A673 (cell line): ENCODE results near the gene GMEB1.

Experiments used
- EZH2 ChIP-seq: fragments of 200-600 bp; sonication (generic); IDR thresholded peaks from 2 replicates; pipeline ENCODE4 v1.6.1; 2017; ENCODE audit warnings: borderline replicate concordance, low read depth, mild to moderate bottlenecking, mixed read lengths, antibody characterized with exemption, low read length; ENCODE audit not compliant: poor library complexity, severe bottlenecking
- TF ChIP-seq, protein P1 (sequence below): fragments of 300-800, 200-600 bp; sonication (generic); conservative IDR thresholded peaks from 2 replicates; pipeline ENCODE4 v1.5.1; 2017; ENCODE audit warnings: low read depth, mild to moderate bottlenecking, antibody characterized with exemption, low read length, moderate library complexity, mixed read lengths

DNA sequence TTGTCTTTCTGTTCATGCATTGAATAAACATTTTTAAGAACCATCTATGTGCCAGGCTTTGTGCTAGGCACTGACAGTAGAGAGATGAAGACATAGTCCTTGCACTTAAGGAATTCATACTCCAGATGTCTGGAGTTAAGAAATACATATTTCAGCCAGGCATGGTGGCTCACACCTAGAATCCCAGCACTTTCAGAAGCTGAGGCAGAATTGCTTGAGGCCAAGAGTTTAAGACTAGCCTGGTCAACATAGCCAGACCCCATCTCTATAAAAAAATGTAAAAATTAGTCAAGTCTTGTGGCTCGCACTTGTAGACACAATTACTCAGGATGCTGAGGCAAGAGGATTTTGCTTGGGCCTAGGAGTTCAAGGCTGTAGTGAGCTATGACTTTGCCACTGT, 49.6 kb downstream of the GMEB1 start:
- TF ChIP-seq, protein P1, sequence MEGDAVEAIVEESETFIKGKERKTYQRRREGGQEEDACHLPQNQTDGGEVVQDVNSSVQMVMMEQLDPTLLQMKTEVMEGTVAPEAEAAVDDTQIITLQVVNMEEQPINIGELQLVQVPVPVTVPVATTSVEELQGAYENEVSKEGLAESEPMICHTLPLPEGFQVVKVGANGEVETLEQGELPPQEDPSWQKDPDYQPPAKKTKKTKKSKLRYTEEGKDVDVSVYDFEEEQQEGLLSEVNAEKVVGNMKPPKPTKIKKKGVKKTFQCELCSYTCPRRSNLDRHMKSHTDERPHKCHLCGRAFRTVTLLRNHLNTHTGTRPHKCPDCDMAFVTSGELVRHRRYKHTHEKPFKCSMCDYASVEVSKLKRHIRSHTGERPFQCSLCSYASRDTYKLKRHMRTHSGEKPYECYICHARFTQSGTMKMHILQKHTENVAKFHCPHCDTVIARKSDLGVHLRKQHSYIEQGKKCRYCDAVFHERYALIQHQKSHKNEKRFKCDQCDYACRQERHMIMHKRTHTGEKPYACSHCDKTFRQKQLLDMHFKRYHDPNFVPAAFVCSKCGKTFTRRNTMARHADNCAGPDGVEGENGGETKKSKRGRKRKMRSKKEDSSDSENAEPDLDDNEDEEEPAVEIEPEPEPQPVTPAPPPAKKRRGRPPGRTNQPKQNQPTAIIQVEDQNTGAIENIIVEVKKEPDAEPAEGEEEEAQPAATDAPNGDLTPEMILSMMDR, result no peak
- no peak for TF ChIP-seq EZH2
